ENCODE measurements around the gene PARD3. TPM values are rescaled to one million over a fixed set of nuclear protein-coding genes. Genes with fewer than 3 reads are reported as not detected.

The PARD3 gene
- polyA plus RNA-seq, 1 donor from 2014 or later, result 12.4 TPM

DNA sequence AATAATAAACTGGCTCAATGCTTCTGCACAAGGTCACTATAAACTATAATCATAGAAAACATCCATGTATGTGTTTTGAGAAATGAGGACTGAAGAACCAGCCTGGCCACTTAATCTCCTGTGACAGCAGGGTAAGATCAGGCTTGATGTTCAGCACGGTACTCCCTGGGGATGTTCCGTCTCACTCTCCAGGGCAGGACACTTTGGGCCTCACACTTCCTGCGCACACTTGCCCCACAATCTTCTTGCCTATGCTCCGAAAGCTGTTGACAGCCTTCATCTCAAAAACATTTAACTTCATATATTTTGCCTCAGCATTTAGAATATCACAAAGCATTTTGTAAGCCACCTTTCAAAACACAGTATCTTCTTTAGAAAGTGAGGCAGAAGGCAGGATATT lies 92.7 kb downstream of the PARD3 start:
- TF ChIP-seq, protein P1, sequence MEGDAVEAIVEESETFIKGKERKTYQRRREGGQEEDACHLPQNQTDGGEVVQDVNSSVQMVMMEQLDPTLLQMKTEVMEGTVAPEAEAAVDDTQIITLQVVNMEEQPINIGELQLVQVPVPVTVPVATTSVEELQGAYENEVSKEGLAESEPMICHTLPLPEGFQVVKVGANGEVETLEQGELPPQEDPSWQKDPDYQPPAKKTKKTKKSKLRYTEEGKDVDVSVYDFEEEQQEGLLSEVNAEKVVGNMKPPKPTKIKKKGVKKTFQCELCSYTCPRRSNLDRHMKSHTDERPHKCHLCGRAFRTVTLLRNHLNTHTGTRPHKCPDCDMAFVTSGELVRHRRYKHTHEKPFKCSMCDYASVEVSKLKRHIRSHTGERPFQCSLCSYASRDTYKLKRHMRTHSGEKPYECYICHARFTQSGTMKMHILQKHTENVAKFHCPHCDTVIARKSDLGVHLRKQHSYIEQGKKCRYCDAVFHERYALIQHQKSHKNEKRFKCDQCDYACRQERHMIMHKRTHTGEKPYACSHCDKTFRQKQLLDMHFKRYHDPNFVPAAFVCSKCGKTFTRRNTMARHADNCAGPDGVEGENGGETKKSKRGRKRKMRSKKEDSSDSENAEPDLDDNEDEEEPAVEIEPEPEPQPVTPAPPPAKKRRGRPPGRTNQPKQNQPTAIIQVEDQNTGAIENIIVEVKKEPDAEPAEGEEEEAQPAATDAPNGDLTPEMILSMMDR (IDR thresholded peaks at IDR 0.05; ENCODE audit: poor library complexity, severe bottlenecking), result no peak
- no peak for TF ChIP-seq TAF1 (IDR thresholded peaks at IDR 0.05; ENCODE audit: low read depth)
- TF ChIP-seq, protein P2, sequence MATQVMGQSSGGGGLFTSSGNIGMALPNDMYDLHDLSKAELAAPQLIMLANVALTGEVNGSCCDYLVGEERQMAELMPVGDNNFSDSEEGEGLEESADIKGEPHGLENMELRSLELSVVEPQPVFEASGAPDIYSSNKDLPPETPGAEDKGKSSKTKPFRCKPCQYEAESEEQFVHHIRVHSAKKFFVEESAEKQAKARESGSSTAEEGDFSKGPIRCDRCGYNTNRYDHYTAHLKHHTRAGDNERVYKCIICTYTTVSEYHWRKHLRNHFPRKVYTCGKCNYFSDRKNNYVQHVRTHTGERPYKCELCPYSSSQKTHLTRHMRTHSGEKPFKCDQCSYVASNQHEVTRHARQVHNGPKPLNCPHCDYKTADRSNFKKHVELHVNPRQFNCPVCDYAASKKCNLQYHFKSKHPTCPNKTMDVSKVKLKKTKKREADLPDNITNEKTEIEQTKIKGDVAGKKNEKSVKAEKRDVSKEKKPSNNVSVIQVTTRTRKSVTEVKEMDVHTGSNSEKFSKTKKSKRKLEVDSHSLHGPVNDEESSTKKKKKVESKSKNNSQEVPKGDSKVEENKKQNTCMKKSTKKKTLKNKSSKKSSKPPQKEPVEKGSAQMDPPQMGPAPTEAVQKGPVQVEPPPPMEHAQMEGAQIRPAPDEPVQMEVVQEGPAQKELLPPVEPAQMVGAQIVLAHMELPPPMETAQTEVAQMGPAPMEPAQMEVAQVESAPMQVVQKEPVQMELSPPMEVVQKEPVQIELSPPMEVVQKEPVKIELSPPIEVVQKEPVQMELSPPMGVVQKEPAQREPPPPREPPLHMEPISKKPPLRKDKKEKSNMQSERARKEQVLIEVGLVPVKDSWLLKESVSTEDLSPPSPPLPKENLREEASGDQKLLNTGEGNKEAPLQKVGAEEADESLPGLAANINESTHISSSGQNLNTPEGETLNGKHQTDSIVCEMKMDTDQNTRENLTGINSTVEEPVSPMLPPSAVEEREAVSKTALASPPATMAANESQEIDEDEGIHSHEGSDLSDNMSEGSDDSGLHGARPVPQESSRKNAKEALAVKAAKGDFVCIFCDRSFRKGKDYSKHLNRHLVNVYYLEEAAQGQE (IDR thresholded peaks at IDR 0.05; ENCODE audit: borderline replicate concordance), result no peak
- no peak for TF ChIP-seq POLR2AphosphoS5 (IDR thresholded peaks at IDR 0.05)
- no peak for TF ChIP-seq SMC3 (conservative IDR thresholded peaks at IDR 0.05; ENCODE audit: poor library complexity)
- TF ChIP-seq RAD21 (conservative IDR thresholded peaks at IDR 0.05), result no peak
- TF ChIP-seq EZH2 (IDR thresholded peaks at IDR 0.05; ENCODE audit: borderline replicate concordance, insufficient read depth, low read length, poor library complexity, severe bottlenecking), result no peak
- TF ChIP-seq EP300 (conservative IDR thresholded peaks at IDR 0.05; ENCODE audit: poor library complexity, severe bottlenecking), result no peak
- TF ChIP-seq MXI1 (conservative IDR thresholded peaks at IDR 0.05; ENCODE audit: poor library complexity, severe bottlenecking), result no peak
- no peak overlapping the region for H3K4me2 ChIP-seq (ENCODE audit: low read length)
- no peaks in the 10 kb centered on the region for H3K9me3 ChIP-seq (ENCODE audit: low read length)
- no peak overlapping the region for H3K9ac ChIP-seq (ENCODE audit: low read length)
- H3K79me2 ChIP-seq (replicated peaks; ENCODE audit: insufficient read depth, low read length), result peaks cover 13% of the 10 kb centered on the region
- H3K27ac ChIP-seq (ENCODE audit: low read length), result no peak overlapping the region
- no peaks in the 10 kb centered on the region for H3K27me3 ChIP-seq (ENCODE audit: insufficient read depth, low read depth, low read length)
- H3F3A ChIP-seq (ENCODE audit: insufficient read depth, low read length, poor library complexity, severe bottlenecking), result no peaks in the 10 kb centered on the region
- H4K20me1 ChIP-seq (ENCODE audit: insufficient read depth), result no peaks in the 10 kb centered on the region
- no peak overlapping the region for H2AFZ ChIP-seq (ENCODE audit: low read depth, low read length)
- H3K9me2 ChIP-seq (ENCODE audit: insufficient read depth, low read length), result no peaks in the 10 kb centered on the region
- no peak overlapping the region for H3K4me3 ChIP-seq (ENCODE audit: low read length)
- H3K36me3 ChIP-seq (ENCODE audit: insufficient read depth, low read length), result no peaks in the 10 kb centered on the region

DNA sequence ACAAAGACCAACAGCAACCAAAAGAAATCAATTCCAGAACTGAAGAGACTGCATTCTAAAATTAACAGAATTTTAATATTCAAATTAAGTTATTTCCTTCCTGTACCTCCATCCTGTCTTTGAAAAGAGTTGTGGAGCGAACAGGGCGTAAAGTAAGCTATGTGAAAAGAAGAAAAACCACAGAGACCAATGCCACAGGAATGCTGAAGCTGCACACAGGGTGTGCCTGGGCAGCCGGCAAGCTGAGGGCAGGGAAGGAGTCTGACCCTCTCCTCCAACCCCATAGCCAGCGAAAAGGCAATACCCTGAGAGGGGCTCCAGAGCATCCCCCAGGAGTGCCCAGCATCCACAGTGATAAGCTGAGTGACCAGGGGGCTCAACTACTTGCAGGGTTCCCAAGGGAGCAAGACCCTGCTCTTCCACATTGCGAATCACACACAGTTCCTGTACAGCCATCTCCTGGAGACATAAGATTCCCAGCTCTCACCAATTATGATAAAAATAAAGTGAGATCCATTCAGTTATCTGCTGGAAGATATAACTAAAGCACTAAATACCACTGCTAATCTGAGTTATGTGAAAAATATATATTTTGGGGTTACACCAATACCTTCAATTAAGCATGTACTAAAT lies 93.8 kb downstream of the PARD3 start:
- Histone ChIP-seq H4K20me1 (ENCODE audit: insufficient read depth) (no peaks in the 10 kb centered on the region), H3K4me3 (ENCODE audit: low read length) (no peak overlapping the region), H3K27ac (ENCODE audit: low read length) (no peak overlapping the region), H3K4me2 (ENCODE audit: low read length) (no peak overlapping the region), H3K36me3 (ENCODE audit: insufficient read depth, low read length) (no peaks in the 10 kb centered on the region), H2AFZ (ENCODE audit: low read depth, low read length) (no peak overlapping the region), H3K9me2 (ENCODE audit: insufficient read depth, low read length) (no peaks in the 10 kb centered on the region), H3K27me3 (ENCODE audit: insufficient read depth, low read depth, low read length) (no peaks in the 10 kb centered on the region), H3K9ac (ENCODE audit: low read length) (no peak overlapping the region), H3K9me3 (ENCODE audit: low read length) (no peaks in the 10 kb centered on the region), H3K79me2 (replicated peaks; ENCODE audit: insufficient read depth, low read length) (peaks cover 16% of the 10 kb centered on the region), H3F3A (ENCODE audit: insufficient read depth, low read length, poor library complexity, severe bottlenecking) (no peaks in the 10 kb centered on the region)
- no peak for TF ChIP-seq POLR2AphosphoS5 (IDR thresholded peaks at IDR 0.05)
- no peak for TF ChIP-seq RAD21 (conservative IDR thresholded peaks at IDR 0.05)
- TF ChIP-seq TAF1 (IDR thresholded peaks at IDR 0.05; ENCODE audit: low read depth), result no peak
- no peak for TF ChIP-seq SMC3 (conservative IDR thresholded peaks at IDR 0.05; ENCODE audit: poor library complexity)
